ENCODE data around the gene STXBP1. TPM values are rescaled to one million over a fixed set of nuclear protein-coding genes. Genes with fewer than 3 reads are reported as not detected.

Gene STXBP1
- total and polyA plus RNA-seq, 2 experiments from 2014 or later, result 27.0 to 95.5 TPM

DNA sequence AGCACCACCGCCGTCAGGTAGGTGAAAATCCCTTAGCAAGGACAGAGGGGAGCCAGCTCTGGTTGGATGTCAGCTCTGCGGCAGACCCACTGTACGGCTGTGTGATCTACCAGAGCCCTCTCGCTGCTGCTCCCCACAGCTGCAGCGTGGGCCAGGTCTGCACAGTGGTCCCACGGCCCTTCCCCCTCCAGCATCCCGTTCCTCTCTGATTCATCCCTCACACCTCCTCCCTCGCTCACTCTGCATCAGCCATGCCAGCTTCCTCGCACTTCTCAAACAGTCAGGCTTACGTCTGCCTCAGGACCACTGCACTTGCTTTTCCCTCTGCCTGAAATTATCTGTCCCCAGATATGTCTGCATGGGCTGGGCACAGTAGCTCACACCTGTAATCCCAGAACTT lies 68.1 kb downstream of the STXBP1 start:
- no peak overlapping the region for H3K4me3 ChIP-seq
- H3K27ac ChIP-seq, result no peak overlapping the region
- no peaks in the 10 kb centered on the region for H3K27me3 ChIP-seq
- TF ChIP-seq, protein P1, sequence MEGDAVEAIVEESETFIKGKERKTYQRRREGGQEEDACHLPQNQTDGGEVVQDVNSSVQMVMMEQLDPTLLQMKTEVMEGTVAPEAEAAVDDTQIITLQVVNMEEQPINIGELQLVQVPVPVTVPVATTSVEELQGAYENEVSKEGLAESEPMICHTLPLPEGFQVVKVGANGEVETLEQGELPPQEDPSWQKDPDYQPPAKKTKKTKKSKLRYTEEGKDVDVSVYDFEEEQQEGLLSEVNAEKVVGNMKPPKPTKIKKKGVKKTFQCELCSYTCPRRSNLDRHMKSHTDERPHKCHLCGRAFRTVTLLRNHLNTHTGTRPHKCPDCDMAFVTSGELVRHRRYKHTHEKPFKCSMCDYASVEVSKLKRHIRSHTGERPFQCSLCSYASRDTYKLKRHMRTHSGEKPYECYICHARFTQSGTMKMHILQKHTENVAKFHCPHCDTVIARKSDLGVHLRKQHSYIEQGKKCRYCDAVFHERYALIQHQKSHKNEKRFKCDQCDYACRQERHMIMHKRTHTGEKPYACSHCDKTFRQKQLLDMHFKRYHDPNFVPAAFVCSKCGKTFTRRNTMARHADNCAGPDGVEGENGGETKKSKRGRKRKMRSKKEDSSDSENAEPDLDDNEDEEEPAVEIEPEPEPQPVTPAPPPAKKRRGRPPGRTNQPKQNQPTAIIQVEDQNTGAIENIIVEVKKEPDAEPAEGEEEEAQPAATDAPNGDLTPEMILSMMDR (IDR thresholded peaks at IDR 0.05; ENCODE audit: low read depth, low read length), result no peak
- no peak for DNase-seq (ENCODE audit: low read depth in 1 of 2, low spot score in 1 of 2)
- no peaks in the 10 kb centered on the region for H3K4me1 ChIP-seq (ENCODE audit: low read depth)
- H3K36me3 ChIP-seq, result peaks cover 10% of the 10 kb centered on the region
- H3K9me3 ChIP-seq (ENCODE audit: low read depth), result no peaks in the 10 kb centered on the region

DNA sequence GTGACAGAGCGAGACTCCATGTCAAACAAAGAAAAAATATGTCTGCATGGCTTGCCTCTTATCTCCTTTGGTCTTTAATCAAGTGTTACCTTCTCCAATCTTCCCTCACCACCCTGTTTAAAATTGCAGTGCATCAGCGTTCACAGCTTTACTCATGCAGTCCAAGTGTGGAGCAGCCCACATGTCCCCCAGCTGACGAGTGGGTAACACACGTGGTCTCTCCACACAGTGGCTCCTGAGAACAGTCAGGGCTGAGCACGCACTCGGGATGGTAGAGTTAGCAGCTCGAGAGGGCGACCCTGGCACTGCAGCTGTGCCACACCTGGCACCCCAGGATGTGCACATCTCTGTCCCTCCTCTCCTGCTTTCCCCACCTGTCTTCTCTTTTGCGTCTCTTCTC lies 68.8 kb downstream of the STXBP1 start:
- H3K36me3 ChIP-seq, result peaks cover 10% of the 10 kb centered on the region
- no peak for DNase-seq (ENCODE audit: low read depth in 1 of 2, low spot score in 1 of 2)

DNA sequence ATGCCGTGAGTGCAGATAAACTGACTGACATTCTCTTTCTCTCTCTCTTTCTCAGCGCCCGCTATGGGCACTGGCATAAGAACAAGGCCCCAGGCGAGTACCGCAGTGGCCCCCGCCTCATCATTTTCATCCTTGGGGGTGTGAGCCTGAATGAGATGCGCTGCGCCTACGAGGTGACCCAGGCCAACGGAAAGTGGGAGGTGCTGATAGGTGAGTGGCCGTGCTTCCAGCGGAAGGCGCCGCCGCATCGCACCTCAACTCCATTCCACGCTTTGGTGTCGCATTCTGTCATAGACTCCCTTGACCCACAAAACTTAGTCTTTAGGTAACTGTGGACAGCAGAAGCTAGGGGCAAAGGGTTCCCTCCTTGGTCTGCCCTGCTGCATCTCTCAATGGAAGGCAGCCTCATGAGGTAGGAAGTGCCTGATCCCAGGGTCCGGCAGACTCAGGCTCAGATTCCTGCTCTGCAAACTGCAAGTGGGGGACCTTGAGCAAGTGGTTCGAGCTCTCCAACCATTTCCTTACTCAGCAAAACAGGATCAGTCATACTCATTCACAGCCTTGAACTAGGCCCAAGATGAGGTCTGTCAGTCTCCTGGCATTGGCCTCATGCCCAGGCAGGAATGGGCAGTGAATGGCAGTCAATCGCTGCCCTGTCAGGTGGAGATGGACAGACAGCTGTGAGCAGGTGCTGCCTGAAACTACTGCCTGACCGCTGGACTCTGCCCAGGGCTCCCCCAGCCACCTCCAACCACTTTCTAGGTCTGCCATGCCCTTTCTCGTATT lies 70.5 kb downstream of the STXBP1 start:
- H3K27ac ChIP-seq, result no peak overlapping the region
- DNase-seq (ENCODE audit: low read depth in 1 of 2, low spot score in 1 of 2), result no peak
- TF ChIP-seq, protein P1 (IDR thresholded peaks at IDR 0.05; ENCODE audit: low read depth, low read length), result no peak
- H3K27me3 ChIP-seq, result no peaks in the 10 kb centered on the region
- H3K9me3 ChIP-seq (ENCODE audit: low read depth), result no peaks in the 10 kb centered on the region
- H3K4me3 ChIP-seq, result no peak overlapping the region
- H3K4me1 ChIP-seq (ENCODE audit: low read depth), result no peaks in the 10 kb centered on the region
- H3K36me3 ChIP-seq, result peaks cover 10% of the 10 kb centered on the region

More for the DNA sequence above, 68.8 kb downstream of the STXBP1 start:
- Histone ChIP-seq H3K27ac (no peak overlapping the region), H3K9me3 (ENCODE audit: low read depth) (no peaks in the 10 kb centered on the region), H3K27me3 (no peaks in the 10 kb centered on the region), H3K4me3 (no peak overlapping the region), H3K4me1 (ENCODE audit: low read depth) (no peaks in the 10 kb centered on the region)
- TF ChIP-seq, protein P1 (IDR thresholded peaks at IDR 0.05; ENCODE audit: low read depth, low read length), result no peak

DNA sequence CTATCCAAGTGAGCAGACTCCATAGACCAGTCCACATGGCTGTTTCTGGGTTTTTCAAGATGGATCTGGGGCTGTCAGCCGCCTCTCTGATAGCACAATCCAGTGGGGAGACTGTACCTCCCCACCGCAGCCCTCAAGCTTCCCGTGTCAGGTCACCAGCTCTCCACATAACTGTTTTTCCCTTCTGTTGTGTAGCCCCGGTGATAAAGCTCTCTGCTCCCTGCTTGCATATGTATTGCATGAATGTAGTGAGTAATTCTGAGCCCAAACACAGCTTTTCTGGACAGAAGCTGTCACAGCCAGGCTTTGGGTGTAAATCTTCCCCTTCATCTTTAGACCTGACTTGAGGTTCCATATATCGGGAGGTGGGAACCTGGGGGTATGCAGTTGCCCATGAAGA lies 71.6 kb downstream of the STXBP1 start:
- no peak overlapping the region for H3K27ac ChIP-seq
- no peaks in the 10 kb centered on the region for H3K4me1 ChIP-seq (ENCODE audit: low read depth)
- no peaks in the 10 kb centered on the region for H3K27me3 ChIP-seq
- DNase-seq (ENCODE audit: low read depth in 1 of 2, low spot score in 1 of 2), result peak in 1 of 2 donors; percentile 29
- H3K4me3 ChIP-seq, result no peak overlapping the region
- no peaks in the 10 kb centered on the region for H3K9me3 ChIP-seq (ENCODE audit: low read depth)
- TF ChIP-seq, protein P1 (IDR thresholded peaks at IDR 0.05; ENCODE audit: low read depth, low read length), result no peak
- peaks cover 7% of the 10 kb centered on the region for H3K36me3 ChIP-seq

DNA sequence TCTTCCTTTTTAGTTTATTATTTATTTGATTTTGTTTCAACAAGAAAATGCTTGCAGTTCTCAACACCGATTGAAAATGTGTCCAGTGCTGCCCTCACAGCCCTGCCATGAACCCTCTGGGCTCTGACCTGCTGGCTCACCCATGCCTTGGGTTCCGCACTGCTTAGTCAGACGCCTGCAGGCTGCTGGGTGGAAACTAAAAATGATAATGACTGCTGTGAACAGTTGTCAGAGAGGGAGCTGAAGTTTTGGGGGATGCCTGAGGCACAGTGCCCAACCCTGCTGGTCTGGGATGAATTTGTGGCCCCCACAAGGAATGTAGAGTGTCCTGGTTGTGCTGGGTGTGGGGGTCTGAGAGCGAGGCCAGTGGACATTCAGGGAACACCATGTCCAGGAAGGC lies 72.5 kb downstream of the STXBP1 start:
- DNase-seq (ENCODE audit: low read depth in 1 of 2, low spot score in 1 of 2), result peak in 1 of 2 donors; percentile 18
- TF ChIP-seq, protein P1 (IDR thresholded peaks at IDR 0.05; ENCODE audit: low read depth, low read length), result no peak

More for the DNA sequence above, 72.5 kb downstream of the STXBP1 start:
- Histone ChIP-seq H3K9me3 (ENCODE audit: low read depth) (no peaks in the 10 kb centered on the region), H3K27ac (no peak overlapping the region), H3K36me3 (peaks cover 6% of the 10 kb centered on the region), H3K4me3 (no peak overlapping the region), H3K4me1 (ENCODE audit: low read depth) (no peaks in the 10 kb centered on the region), H3K27me3 (no peaks in the 10 kb centered on the region)
